ENCODE results near the gene BPIFB1. TPM values are rescaled to one million over a fixed set of nuclear protein-coding genes. Genes with fewer than 3 reads are reported as not detected.

The BPIFB1 gene
- total and polyA plus RNA-seq, 2 of the 13 experiments (the other 11 are each of a cell fraction or from before 2014, with no cell fraction given): 0.82 to 4.4 TPM

DNA sequence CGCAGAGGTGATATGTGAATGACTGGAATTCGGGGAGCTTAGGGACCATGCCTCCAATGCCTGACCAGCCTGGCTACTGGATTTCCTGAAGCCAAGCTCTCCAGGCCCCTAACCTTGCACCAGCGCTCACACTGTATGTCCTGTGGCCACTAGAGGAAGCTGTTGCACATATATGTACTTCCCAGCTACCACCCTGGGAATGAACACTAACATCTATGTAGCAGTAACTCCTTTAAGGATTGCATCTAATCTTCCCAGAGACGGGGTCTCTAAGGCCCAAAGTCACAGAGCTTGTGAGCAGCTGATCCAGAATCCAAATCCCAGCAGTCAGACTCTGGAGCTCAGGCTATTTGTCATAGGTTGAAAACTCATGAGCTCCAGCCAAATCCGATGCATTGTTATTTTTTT is 20.4 kb upstream of the BPIFB1 start (continued):
- TF ChIP-seq, protein P1, sequence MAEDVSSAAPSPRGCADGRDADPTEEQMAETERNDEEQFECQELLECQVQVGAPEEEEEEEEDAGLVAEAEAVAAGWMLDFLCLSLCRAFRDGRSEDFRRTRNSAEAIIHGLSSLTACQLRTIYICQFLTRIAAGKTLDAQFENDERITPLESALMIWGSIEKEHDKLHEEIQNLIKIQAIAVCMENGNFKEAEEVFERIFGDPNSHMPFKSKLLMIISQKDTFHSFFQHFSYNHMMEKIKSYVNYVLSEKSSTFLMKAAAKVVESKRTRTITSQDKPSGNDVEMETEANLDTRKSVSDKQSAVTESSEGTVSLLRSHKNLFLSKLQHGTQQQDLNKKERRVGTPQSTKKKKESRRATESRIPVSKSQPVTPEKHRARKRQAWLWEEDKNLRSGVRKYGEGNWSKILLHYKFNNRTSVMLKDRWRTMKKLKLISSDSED (CRISPR knock-in tag; IDR thresholded peaks at IDR 0.05): no peak
- TF ChIP-seq EHMT2 (IDR thresholded peaks at IDR 0.05; ENCODE audit: borderline replicate concordance, low read depth, low read length) (no peak), ZNF224 (CRISPR knock-in tag; IDR thresholded peaks at IDR 0.05) (no peak), ZBTB8A (CRISPR knock-in tag; IDR thresholded peaks at IDR 0.05; ENCODE audit: borderline replicate concordance, low read depth) (no peak), ZNF672 (CRISPR knock-in tag; IDR thresholded peaks at IDR 0.05) (no peak), ZNF44 (CRISPR knock-in tag; IDR thresholded peaks at IDR 0.05) (peak; percentile 31; the same call in 1 of the 2 replicates), SRY (CRISPR knock-in tag; IDR thresholded peaks at IDR 0.05) (no peak), RARG (CRISPR knock-in tag; IDR thresholded peaks at IDR 0.05; ENCODE audit: low read depth) (no peak), ZNF572 (CRISPR knock-in tag; IDR thresholded peaks at IDR 0.05) (no peak), CBX5 (CRISPR knock-in tag; IDR thresholded peaks at IDR 0.05; ENCODE audit: borderline replicate concordance) (peak; percentile 83; the same call in 1 of the 2 replicates), ZNF10 (CRISPR knock-in tag; IDR thresholded peaks at IDR 0.05; ENCODE audit: borderline replicate concordance, low read depth) (no peak), RNF2 (conservative IDR thresholded peaks at IDR 0.05; ENCODE audit: low read depth) (no peak), ZNF274 (CRISPR knock-in tag; IDR thresholded peaks at IDR 0.05) (no peak), ZBTB7A (CRISPR knock-in tag; IDR thresholded peaks at IDR 0.05) (no peak), HNRNPUL1 (IDR thresholded peaks at IDR 0.05; ENCODE audit: low read depth, low read length) (no peak), ZNF24 (IDR thresholded peaks at IDR 0.05) (no peak), ZNF775 (CRISPR knock-in tag; IDR thresholded peaks at IDR 0.05; ENCODE audit: borderline replicate concordance) (no peak), MIER2 (CRISPR knock-in tag; IDR thresholded peaks at IDR 0.05) (peak; percentile 79)
- TF ChIP-seq, protein P2, sequence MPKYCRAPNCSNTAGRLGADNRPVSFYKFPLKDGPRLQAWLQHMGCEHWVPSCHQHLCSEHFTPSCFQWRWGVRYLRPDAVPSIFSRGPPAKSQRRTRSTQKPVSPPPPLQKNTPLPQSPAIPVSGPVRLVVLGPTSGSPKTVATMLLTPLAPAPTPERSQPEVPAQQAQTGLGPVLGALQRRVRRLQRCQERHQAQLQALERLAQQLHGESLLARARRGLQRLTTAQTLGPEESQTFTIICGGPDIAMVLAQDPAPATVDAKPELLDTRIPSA (CRISPR knock-in tag; IDR thresholded peaks at IDR 0.05; ENCODE audit: borderline replicate concordance): no peak
- TF ChIP-seq, protein P3, sequence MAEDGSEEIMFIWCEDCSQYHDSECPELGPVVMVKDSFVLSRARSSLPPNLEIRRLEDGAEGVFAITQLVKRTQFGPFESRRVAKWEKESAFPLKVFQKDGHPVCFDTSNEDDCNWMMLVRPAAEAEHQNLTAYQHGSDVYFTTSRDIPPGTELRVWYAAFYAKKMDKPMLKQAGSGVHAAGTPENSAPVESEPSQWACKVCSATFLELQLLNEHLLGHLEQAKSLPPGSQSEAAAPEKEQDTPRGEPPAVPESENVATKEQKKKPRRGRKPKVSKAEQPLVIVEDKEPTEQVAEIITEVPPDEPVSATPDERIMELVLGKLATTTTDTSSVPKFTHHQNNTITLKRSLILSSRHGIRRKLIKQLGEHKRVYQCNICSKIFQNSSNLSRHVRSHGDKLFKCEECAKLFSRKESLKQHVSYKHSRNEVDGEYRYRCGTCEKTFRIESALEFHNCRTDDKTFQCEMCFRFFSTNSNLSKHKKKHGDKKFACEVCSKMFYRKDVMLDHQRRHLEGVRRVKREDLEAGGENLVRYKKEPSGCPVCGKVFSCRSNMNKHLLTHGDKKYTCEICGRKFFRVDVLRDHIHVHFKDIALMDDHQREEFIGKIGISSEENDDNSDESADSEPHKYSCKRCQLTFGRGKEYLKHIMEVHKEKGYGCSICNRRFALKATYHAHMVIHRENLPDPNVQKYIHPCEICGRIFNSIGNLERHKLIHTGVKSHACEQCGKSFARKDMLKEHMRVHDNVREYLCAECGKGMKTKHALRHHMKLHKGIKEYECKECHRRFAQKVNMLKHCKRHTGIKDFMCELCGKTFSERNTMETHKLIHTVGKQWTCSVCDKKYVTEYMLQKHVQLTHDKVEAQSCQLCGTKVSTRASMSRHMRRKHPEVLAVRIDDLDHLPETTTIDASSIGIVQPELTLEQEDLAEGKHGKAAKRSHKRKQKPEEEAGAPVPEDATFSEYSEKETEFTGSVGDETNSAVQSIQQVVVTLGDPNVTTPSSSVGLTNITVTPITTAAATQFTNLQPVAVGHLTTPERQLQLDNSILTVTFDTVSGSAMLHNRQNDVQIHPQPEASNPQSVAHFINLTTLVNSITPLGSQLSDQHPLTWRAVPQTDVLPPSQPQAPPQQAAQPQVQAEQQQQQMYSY (CRISPR knock-in tag; IDR thresholded peaks at IDR 0.05): no peak
- TF ChIP-seq, protein P4, sequence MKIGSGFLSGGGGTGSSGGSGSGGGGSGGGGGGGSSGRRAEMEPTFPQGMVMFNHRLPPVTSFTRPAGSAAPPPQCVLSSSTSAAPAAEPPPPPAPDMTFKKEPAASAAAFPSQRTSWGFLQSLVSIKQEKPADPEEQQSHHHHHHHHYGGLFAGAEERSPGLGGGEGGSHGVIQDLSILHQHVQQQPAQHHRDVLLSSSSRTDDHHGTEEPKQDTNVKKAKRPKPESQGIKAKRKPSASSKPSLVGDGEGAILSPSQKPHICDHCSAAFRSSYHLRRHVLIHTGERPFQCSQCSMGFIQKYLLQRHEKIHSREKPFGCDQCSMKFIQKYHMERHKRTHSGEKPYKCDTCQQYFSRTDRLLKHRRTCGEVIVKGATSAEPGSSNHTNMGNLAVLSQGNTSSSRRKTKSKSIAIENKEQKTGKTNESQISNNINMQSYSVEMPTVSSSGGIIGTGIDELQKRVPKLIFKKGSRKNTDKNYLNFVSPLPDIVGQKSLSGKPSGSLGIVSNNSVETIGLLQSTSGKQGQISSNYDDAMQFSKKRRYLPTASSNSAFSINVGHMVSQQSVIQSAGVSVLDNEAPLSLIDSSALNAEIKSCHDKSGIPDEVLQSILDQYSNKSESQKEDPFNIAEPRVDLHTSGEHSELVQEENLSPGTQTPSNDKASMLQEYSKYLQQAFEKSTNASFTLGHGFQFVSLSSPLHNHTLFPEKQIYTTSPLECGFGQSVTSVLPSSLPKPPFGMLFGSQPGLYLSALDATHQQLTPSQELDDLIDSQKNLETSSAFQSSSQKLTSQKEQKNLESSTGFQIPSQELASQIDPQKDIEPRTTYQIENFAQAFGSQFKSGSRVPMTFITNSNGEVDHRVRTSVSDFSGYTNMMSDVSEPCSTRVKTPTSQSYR (CRISPR knock-in tag; IDR thresholded peaks at IDR 0.05; ENCODE audit: borderline replicate concordance): no peak
- TF ChIP-seq, protein P5, sequence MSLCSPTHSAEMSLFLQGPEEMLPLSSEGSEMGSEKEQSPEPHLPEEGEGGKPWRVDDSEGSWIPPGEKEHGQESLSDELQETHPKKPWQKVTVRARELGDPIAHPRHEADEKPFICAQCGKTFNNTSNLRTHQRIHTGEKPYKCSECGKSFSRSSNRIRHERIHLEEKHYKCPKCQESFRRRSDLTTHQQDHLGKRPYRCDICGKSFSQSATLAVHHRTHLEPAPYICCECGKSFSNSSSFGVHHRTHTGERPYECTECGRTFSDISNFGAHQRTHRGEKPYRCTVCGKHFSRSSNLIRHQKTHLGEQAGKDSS (CRISPR knock-in tag; IDR thresholded peaks at IDR 0.05; ENCODE audit: borderline replicate concordance, low read depth): peak; percentile 67; the same call in 1 of the 2 replicates

Measured in HepG2 (cell line).